ENCODE measurements around the gene SCG3. TPM values are rescaled to one million over a fixed set of nuclear protein-coding genes. Genes with fewer than 3 reads are reported as not detected.

The SCG3 gene
- total RNA-seq, 1 donor from 2014 or later: not detected

GRCh38 chr15:51726302-51727073 lies 45.2 kb downstream of the SCG3 start:
- no peak for TF ChIP-seq CTCF (IDR thresholded peaks at IDR 0.05)
- Histone ChIP-seq H3K27ac (no peak overlapping the region), H3K4me1 (peaks cover 0 to 9% of the 10 kb centered on the region in 2 donors), H3K27me3 (no peaks in the 10 kb centered on the region), H3K4me3 (no peak overlapping the region), H3K9me3 (no peaks in the 10 kb centered on the region), H3K36me3 (peaks cover 3 to 8% of the 10 kb centered on the region in 2 donors)
- intact Hi-C loops (cut with DNase I): no loop called here
- DNase-seq (ENCODE audit: low spot score in 2 of 2): peak in 1 of 2 donors; percentile 66

DNA sequence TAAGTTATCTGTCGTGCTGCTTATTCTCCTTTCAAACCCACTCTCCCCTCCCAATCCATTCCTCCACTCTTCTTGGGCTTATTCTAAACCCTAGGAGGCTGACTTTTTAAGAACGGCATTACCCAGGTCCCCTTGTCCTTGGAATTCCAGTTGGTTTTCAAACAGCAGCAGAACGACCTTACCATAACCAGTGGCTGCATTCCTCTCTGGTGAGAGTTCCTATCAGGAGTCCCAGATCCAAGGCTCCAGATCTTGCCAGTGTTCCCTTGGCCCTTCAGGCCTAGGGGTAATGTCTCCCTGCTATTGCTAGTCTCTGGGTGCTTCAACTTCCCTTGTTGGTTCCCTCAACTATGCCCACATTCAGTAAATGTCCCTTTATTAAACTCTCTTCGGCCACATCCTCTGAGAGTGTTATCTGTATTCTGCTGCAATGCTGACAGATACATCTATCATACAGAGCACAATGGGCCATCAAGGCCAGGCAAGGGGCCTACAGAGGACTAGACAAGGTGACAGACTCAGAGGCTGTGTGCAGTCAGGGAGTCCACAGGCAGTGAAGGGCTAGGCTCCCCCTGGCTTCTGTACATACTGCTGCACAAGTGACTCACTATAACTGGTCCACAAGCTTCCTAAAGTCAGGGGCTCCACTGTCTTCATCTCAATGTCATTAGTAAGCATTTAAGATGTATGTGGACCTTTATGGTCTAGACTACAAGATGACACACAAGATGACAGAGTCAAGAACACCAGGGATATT lies 46.0 kb downstream of the SCG3 start:
- intact Hi-C loops (cut with DNase I): no loop called here
- H3K4me3 ChIP-seq: no peak overlapping the region
- DNase-seq (ENCODE audit: low spot score in 2 of 2): no peak
- H3K36me3 ChIP-seq: peaks cover 3 to 8% of the 10 kb centered on the region in 2 donors
- H3K4me1 ChIP-seq: peaks cover 0 to 10% of the 10 kb centered on the region in 2 donors
- H3K27ac ChIP-seq: no peak overlapping the region
- H3K27me3 ChIP-seq: no peaks in the 10 kb centered on the region
- no peak for TF ChIP-seq CTCF (IDR thresholded peaks at IDR 0.05)
- no peaks in the 10 kb centered on the region for H3K9me3 ChIP-seq

GRCh38 chr15:51731549-51732267 lies 50.4 kb downstream of the SCG3 start:
- intact Hi-C loops (cut with DNase I): no loop called here
- Histone ChIP-seq H3K9me3 (no peaks in the 10 kb centered on the region), H3K27me3 (no peaks in the 10 kb centered on the region), H3K36me3 (no peaks in the 10 kb centered on the region), H3K4me3 (peak overlapping the region; percentile 24 to 55), H3K27ac (peak overlapping the region; percentile 62 to 65), H3K4me1 (peaks cover 0 to 4% of the 10 kb centered on the region in 2 donors)
- no peak for TF ChIP-seq CTCF (IDR thresholded peaks at IDR 0.05)
- no peak for DNase-seq (ENCODE audit: low spot score in 2 of 2)

DNA sequence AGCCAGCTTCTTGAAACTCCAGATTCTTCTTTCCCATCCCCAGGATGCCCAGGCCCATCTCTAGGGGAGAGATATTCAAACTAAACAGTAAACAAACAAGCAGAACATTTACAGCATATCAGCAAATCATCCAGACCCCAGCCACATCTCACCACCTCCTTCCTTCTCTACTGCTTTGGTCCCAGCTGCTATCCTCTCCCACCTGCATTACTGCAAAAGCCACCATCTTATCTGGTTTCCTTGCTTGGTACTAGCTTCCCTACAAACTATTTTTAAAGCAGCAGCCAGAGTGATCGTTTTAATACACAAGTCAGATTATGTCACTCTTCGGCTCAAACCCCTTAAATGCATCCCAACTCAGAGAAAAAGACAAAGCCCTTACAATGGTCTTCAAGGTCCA lies 51.3 kb downstream of the SCG3 start:
- Histone ChIP-seq H3K9me3 (no peaks in the 10 kb centered on the region), H3K36me3 (no peaks in the 10 kb centered on the region), H3K4me1 (peaks cover 0 to 4% of the 10 kb centered on the region in 2 donors), H3K27ac (peak overlapping the region; percentile 62 to 65), H3K27me3 (no peaks in the 10 kb centered on the region), H3K4me3 (no peak overlapping the region)
- intact Hi-C loops (cut with DNase I): no loop called here
- no peak for TF ChIP-seq CTCF (IDR thresholded peaks at IDR 0.05)
- no peak for DNase-seq (ENCODE audit: low spot score in 2 of 2)

GRCh38 chr15:51735228-51736010 lies 54.1 kb downstream of the SCG3 start:
- Histone ChIP-seq H3K9me3 (no peaks in the 10 kb centered on the region), H3K27ac (peak overlapping the region; percentile 21 to 82), H3K36me3 (no peaks in the 10 kb centered on the region), H3K27me3 (no peaks in the 10 kb centered on the region), H3K4me1 (peaks cover 0 to 4% of the 10 kb centered on the region in 2 donors), H3K4me3 (no peak overlapping the region)
- no peak for DNase-seq (ENCODE audit: low spot score in 2 of 2)
- no peak for TF ChIP-seq CTCF (IDR thresholded peaks at IDR 0.05)
- intact Hi-C loops (cut with DNase I): loop anchor here (2.0 to 5.0 kb wide), 3 partner anchors 15 to 92 kb away; partner anchors contain the start of genes TMOD2 and TMOD3
